CD1c-positive myeloid dendritic cell (primary cell): Measurements from ENCODE around the gene TAS2R40.
"Not testable (repeated sequence)": the region's sequence is repeated elsewhere in the genome, so short reads cannot be mapped to it uniquely, and the experiment has no call there.

Experiments
- DNase-seq: peaks from one replicate; pipeline ENCODE4 v3.0.0-alpha.2; 2016; ENCODE audit errors: extremely low spot score

Gene TAS2R40

GRCh38 chr7:143221737-143222136 is at the start of gene TAS2R40:
Gene TAS2R40, plus strand, starts transcription at chr7:143222037. Its CDS starts 42 bp downstream, at chr7:143222079.
- DNase-seq: no peak

DNA sequence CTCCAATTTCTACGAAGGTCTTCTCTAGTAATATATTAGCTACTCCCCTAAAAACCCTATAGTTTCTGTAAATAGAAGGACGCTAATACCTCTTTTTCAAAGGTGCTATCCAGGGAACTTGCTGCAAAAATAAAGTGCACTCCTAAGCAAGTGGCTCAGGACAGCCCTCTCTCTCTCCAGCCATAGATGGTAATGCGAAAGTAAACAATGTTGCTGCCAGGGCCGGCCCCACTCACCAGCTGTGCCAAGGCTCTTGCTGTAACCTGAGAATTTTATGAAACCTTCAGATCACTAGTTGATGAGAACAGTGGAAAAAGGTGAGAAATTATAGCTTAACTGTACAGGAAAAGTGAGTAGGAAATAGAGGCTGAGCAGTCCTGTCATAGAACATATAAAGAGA is 49.5 kb upstream of the TAS2R40 start:
- DNase-seq: no peak

DNA sequence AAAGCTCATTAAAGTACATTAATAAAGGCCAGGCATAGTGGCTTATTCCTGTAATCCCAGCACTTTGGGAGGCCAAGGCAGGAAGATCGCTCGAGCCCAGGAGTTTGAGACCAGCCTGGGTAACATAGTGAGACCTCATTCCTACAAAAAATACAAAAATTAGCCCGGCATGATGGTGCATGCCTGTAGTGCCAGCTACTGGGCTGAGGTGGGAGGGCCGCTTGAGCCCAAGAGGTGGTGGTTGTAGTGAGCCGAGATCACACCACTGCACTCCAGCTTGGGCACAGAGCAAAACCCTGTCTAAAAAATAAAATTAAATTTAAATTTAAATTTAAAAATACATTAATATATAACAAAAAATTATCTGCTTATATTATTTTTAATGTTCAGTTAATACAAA is 45.7 kb upstream of the TAS2R40 start:
- DNase-seq: no peak

DNA sequence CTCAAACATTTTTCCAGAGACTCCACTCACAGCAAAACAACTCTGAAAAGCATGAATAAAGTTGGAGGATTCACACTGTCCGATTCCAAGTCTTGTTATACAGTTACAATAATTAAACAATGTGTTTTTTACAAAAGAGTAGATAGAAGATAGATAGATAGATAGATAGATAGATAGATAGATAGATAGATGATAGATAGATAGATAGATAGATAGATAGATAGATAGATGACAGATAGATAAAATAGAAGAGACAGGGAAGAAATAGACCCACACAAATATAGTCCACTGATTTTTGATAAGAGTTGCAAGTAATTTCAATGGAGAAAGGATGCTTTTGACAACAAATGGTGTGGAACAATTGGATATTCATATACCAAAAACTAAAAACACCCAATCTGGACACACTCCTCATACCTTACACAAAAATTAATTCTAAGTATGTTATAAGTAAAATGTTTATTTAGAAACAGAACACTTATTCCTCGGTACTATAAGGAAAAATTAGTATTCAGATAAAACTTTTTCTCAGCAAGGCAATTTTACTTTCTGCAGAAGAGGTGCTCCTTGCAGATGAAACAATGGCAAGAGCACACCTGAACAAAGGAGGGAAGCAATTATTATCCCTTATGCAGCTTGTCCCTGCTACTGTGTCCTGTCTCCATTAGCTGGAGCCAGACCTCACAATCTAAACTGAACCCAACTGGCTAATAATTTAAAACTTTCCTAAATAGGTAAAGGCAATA is 44.3 kb upstream of the TAS2R40 start:
- no peak for DNase-seq

DNA sequence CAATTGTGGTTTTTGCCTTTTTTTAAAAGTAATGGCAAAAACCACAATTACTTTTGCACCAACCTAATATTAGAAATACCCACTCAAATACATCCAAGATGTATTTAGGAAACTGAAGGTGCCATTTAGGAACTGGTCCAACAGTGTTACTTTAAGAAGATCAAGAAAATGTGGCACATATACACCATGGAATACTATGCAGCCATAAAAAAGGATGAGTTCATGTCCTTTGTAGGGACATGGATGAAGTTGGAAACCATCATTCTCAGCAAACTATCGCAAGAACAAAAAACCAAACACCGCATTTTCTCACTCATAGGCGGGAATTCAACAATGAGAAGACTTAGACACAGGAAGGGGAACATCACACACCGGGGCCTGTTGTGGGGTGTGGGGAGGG is 41.1 kb upstream of the TAS2R40 start:
- not testable (repeated sequence) for DNase-seq

DNA sequence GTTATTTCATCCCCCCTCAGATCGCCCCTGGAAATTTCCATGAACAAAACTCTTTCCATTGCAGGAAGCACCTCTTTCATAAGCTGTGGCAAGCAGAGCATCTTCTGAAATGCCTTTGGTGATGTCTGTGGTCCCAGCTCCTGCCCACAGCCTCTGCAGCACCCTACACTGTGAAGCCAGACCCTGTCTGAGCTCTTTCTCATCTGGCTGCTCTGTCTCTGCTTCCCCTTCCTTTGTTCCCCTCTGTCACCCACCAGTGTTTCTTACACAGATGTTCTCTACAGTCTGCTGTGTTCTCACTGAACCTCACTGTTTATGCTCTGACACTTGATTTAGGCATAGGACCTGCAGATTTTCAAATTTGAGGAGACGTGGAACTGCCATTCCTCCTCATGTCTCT is 40.5 kb upstream of the TAS2R40 start:
- no peak for DNase-seq

- DNase-seq: no peak
These were observed 38.8 kb upstream of the TAS2R40 start, which contains the start of gene TAS2R39 for GRCh38 chr7:143183024-143183423. Gene TAS2R39, plus strand, starts transcription at chr7:143183419. Its CDS starts 0 bp downstream, at chr7:143183419.

DNA sequence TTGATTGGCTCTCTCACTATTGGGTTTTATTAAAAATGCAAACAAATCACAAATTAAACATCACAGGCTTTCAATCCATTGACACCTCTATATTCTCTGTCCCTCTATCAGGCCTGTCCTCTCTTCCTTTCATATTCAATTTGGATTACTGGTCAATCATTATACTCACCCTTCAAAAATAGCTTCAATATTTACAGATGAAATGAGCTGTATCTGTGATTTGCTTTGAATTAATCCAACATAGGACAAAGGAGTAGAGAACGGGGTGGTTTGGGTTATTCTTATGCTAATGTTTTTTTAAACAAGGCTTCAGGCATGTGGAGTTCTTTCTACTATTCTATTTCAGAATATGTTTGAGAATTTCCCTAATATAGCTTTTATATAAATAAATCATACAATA is 36.3 kb upstream of the TAS2R40 start:
- DNase-seq: no peak

GRCh38 chr7:143188994-143189393 is 32.8 kb upstream of the TAS2R40 start:
- no peak for DNase-seq

DNA sequence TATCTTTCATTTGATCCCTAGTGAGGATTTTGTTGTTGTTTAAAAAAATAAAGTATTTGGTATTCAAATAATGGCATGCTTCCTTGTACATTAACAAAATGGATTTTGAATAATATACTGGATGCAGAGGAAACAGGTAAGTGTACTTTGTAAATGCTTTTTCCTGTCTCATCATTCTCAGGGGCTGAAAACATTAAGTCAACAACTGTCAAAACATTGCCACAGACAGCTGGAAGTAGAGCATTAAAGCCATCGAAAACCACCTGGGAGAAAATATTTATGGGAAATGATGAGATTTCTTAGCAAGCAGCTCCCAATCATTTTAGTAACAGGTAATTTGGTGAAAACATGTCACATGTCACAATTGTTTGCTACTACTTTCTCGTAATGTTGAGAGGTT is 28.0 kb upstream of the TAS2R40 start:
- no peak for DNase-seq

DNA sequence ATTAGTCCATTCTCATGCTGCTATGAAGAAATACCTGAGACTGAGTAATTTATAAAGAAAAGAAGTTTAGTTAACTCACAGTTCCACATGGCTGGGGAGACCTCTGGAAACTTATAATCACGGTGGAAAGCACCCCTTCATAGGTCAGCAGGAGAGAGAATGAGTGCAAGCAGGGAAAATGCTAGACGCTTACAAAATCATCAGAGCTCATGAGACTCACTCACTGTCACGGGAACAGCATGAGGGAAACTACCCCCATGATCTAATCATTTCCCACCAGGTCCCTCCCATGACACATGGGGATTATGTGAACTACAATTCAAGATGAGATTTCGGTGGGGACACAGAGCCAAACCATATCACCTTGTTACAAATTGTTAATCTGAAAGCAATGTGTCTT is 22.8 kb upstream of the TAS2R40 start:
- no peak for DNase-seq

DNA sequence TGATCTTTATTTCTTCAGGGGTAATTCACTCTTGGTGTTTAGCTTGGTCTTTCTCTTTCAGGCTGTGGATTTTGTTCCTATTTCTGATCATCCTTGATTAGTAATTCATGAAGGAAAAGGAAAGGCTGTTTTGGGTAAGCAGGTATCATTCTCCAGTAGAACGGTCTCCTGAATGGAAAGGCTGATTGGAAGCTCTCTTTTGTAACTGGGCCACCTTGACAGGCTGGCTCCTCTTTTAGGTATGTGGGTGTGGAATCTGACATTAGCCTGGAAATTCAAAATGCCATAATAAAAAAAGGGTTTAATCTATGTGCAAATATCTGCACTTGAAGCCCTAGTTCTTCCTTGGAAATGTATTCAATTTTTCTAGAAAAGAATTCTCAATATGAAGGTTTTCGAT is 19.7 kb upstream of the TAS2R40 start:
- no peak for DNase-seq

- DNase-seq: no peak
These were observed 18.5 kb upstream of the TAS2R40 start for GRCh38 chr7:143203386-143203785.

DNA sequence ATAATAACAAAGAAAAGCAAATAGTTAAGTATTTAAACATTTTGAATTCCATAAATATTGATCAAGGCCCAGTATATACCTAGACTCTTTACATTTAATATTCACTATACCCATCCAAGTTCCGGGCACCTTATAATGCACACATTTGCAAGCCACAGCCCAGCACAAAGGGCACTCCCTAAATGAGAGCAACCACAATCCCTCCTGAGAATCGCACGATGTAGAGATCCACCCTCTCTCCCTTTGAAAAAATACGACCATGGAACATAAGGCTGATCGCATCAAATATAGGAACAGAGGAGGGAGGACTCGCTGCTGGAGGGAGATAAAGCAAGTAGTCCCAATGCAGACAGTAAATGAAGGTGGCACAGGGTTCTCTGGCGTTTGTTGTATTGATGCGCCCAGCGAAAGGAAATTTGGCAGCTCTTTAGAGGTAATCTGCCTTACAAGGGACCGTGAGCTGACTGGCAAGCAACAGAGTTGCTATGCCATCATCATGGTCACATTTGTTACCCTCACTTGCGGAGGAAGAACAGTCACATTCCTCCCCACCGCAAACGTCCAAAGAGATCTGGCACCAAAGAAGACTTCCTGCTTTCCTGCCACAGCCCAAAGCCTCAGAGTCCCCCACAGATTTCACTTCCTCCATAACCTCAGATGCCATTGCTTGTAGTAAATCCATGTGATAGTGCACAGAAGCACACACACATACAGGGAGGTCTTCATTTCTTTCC is 16.1 kb upstream of the TAS2R40 start:
- peak; percentile 91 for DNase-seq

GRCh38 chr7:143210541-143210940 is 11.3 kb upstream of the TAS2R40 start:
- no peak for DNase-seq

- DNase-seq: not testable (repeated sequence)
These were observed 8.4 kb upstream of the TAS2R40 start for GRCh38 chr7:143213478-143213877.

GRCh38 chr7:143214789-143215679 is 6.8 kb upstream of the TAS2R40 start:
- peak; percentile 95 for DNase-seq

GRCh38 chr7:143216151-143216550 is 5.7 kb upstream of the TAS2R40 start:
- DNase-seq: no peak

DNA sequence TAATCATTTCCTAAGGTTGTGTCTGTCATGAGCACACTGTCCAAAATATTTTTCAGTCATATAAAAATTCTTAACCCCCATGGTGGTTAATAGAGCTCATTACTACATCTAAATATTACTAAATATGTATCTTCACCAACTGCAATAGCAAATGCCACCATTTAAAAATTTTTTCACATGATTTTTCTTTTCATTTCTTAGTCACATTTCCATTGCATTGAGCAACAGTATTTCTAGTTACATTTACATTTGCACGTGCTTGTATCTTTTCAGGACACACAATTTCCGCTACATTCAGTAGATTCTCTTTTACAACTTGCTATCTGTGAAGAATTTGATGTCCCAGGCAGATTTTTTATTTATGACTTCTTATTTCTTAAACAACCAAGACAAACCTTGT is 5.2 kb upstream of the TAS2R40 start:
- no peak for DNase-seq

- no peak for DNase-seq
These were observed 4.0 kb upstream of the TAS2R40 start for GRCh38 chr7:143217806-143218205.

- no peak for DNase-seq
These were observed 551 bp upstream of the TAS2R40 start for GRCh38 chr7:143221286-143221685.

GRCh38 chr7:143222782-143223181 is 945 bp downstream of the TAS2R40 start:
- peak; percentile 80 for DNase-seq
